ENCODE results near the gene ODF2. TPM values are rescaled to one million over a fixed set of nuclear protein-coding genes. Genes with fewer than 3 reads are reported as not detected.

ODF2 gene
- total and polyA plus RNA-seq, 11 donors, result 8.0 to 25.5 (median 13.7) TPM

DNA sequence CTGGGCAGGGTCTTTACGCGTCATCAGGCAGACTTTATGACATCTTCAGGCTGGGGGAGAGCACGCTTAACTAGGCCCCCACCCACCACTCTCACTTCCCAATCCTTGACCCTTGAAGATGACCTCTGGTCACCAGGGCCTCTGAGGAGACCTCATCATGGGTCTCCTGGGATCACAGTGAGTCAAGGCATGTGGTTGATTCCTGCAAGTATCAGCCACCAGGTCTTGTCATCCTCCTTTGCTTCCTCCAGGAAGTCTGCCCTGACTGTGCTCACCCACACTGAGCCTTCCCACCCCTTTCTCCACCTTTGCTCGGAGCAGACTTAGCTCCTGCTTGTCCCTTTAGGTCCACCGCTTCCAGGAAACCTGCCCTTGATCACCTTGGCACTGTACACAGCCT lies 17.3 kb downstream of the ODF2 start:
- peaks cover 0 to 79% (median 73%) of the 10 kb centered on the region in 9 donors for H3K36me3 ChIP-seq
- H3K27ac ChIP-seq, result no peak overlapping the region
- TF ChIP-seq POLR2A (IDR thresholded peaks at IDR 0.05), result no peak
- TF ChIP-seq, protein P1, sequence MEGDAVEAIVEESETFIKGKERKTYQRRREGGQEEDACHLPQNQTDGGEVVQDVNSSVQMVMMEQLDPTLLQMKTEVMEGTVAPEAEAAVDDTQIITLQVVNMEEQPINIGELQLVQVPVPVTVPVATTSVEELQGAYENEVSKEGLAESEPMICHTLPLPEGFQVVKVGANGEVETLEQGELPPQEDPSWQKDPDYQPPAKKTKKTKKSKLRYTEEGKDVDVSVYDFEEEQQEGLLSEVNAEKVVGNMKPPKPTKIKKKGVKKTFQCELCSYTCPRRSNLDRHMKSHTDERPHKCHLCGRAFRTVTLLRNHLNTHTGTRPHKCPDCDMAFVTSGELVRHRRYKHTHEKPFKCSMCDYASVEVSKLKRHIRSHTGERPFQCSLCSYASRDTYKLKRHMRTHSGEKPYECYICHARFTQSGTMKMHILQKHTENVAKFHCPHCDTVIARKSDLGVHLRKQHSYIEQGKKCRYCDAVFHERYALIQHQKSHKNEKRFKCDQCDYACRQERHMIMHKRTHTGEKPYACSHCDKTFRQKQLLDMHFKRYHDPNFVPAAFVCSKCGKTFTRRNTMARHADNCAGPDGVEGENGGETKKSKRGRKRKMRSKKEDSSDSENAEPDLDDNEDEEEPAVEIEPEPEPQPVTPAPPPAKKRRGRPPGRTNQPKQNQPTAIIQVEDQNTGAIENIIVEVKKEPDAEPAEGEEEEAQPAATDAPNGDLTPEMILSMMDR (IDR thresholded peaks at IDR 0.05), result no peak
- no peaks in the 10 kb centered on the region for H3K4me1 ChIP-seq
- ATAC-seq (no peak), DNase-seq (no peak)
- 95 to 100% (median 97%) methylated on average over 5 of the region's 5 CpGs for WGBS, 4 donors
- H3K9me3 ChIP-seq, result no peaks in the 10 kb centered on the region
- intact Hi-C loops (cut with DNase I), result no loop called here
- no peak overlapping the region for H3K4me3 ChIP-seq
- H3K27me3 ChIP-seq, result no peaks in the 10 kb centered on the region

DNA sequence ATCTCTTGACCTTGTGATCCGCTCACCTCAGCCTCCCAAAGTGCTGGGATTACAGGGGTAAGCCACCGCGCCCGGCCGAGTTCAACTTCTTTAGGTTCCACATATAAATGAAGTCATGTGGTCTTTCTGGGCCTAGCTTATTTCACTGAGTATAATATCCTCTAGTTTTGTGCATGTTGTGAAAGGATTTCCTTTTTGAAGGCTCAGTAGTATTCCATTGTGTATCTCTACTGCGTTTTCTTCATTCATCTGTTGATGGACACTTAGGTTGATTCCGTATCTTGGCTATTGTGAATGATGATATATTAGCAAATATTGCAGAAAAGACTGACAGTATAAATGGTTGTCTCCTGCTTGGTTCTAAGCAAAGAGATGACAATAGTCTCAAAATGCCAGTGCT lies 20.1 kb downstream of the ODF2 start:
- no peaks in the 10 kb centered on the region for H3K9me3 ChIP-seq
- no peak overlapping the region for H3K27ac ChIP-seq
- no peak for ATAC-seq
- intact Hi-C loops (cut with DNase I), result no loop called here
- H3K4me1 ChIP-seq, result no peaks in the 10 kb centered on the region
- 98 to 99% (median 99%) methylated on average over 7 of the region's 7 CpGs for WGBS, 4 donors
- H3K27me3 ChIP-seq, result no peaks in the 10 kb centered on the region
- no peak for DNase-seq
- TF ChIP-seq, protein P1 (IDR thresholded peaks at IDR 0.05), result no peak
- TF ChIP-seq POLR2A (IDR thresholded peaks at IDR 0.05), result no peak
- peaks cover 0 to 91% (median 75%) of the 10 kb centered on the region in 9 donors for H3K36me3 ChIP-seq
- H3K4me3 ChIP-seq, result no peak overlapping the region

DNA sequence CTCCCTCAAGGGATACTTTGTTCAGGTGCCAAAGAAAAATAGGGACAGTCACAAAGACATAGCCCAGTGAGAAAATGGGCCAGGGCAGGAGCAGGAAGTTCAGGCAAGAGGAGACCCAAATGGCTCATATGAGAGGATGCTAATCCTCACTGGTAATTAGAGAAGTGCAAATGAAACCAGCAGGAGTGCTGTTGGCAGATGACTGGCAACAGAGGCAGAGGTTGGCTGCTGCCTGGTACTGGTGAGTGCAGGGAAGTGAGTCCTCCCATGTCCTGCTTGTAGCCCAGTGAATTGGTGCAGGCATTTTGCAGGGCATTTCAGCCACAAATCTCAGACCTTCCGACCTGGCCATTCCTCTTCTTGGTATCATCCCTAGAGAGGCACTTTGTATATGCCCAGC lies 23.5 kb downstream of the ODF2 start:
- no peaks in the 10 kb centered on the region for H3K27me3 ChIP-seq
- DNase-seq (no peak), ATAC-seq (no peak)
- TF ChIP-seq, protein P1 (IDR thresholded peaks at IDR 0.05), result no peak
- TF ChIP-seq POLR2A (IDR thresholded peaks at IDR 0.05), result no peak
- 82 to 96% (median 91%) methylated on average over 1 of the region's 1 CpG for WGBS, 4 donors
- H3K27ac ChIP-seq, result no peak overlapping the region
- no peaks in the 10 kb centered on the region for H3K9me3 ChIP-seq
- no peaks in the 10 kb centered on the region for H3K4me1 ChIP-seq
- peaks cover 0 to 100% (median 92%) of the 10 kb centered on the region in 9 donors for H3K36me3 ChIP-seq
- intact Hi-C loops (cut with DNase I), result no loop called here
- no peak overlapping the region for H3K4me3 ChIP-seq

DNA sequence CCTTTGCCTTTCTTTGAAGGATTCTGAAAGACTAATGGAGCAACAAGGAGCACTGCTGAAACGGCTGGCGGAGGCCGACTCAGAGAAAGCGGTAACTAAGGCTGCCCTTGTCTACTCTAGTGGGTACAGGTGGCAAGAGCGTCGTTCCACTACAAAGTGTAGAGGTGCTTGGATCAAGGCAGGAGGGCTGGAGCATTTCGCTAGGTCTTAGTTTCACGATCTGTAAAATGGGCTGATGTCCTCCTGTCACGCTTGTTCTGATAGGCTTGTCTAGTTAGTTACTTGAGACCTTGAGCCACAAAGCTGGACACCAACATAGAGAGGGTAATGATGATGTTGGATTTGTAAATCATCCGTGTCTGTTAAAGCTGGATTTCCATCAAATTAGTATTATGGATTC lies 25.8 kb downstream of the ODF2 start:
- ATAC-seq (no peak), DNase-seq (no peak)
- no peaks in the 10 kb centered on the region for H3K27me3 ChIP-seq
- WGBS, 4 donors, result 96 to 98% (median 97%) methylated on average over 10 of the region's 10 CpGs
- H3K36me3 ChIP-seq, result peaks cover 0 to 100% (median 90%) of the 10 kb centered on the region in 9 donors
- TF ChIP-seq POLR2A (IDR thresholded peaks at IDR 0.05), result no peak
- TF ChIP-seq, protein P1 (IDR thresholded peaks at IDR 0.05), result no peak
- H3K4me1 ChIP-seq, result no peaks in the 10 kb centered on the region
- intact Hi-C loops (cut with DNase I), result no loop called here
- no peak overlapping the region for H3K4me3 ChIP-seq
- no peaks in the 10 kb centered on the region for H3K9me3 ChIP-seq
- no peak overlapping the region for H3K27ac ChIP-seq

Measured in heart left ventricle (tissue), 16 donors.